ENCODE data around the gene PRKG1.
"Not testable (repeated sequence)": the region's sequence is repeated elsewhere in the genome, so short reads cannot be mapped to it uniquely, and the experiment has no call there.

The PRKG1 gene

GRCh38 chr10:51318399-51319172 lies 244.3 kb downstream of the PRKG1 start:
- no peak for DNase-seq (ENCODE audit: low read depth in 1 of 2, low spot score in 1 of 2)

- DNase-seq (ENCODE audit: low read depth in 1 of 2, low spot score in 1 of 2), result no peak
These were observed 244.8 kb downstream of the PRKG1 start for GRCh38 chr10:51319173-51319435.

- DNase-seq (ENCODE audit: low read depth in 1 of 2, low spot score in 1 of 2), result no peak
These were observed 247.0 kb downstream of the PRKG1 start for GRCh38 chr10:51321300-51321699.

GRCh38 chr10:51321980-51322379 lies 247.7 kb downstream of the PRKG1 start:
- DNase-seq (ENCODE audit: low read depth in 1 of 2, low spot score in 1 of 2), result no peak

GRCh38 chr10:51325649-51326048 lies 251.4 kb downstream of the PRKG1 start:
- DNase-seq (ENCODE audit: low read depth in 1 of 2, low spot score in 1 of 2), result no peak

- no peak for DNase-seq (ENCODE audit: low read depth in 1 of 2, low spot score in 1 of 2)
These were observed 251.9 kb downstream of the PRKG1 start for GRCh38 chr10:51326174-51326573.

- DNase-seq (ENCODE audit: low read depth in 1 of 2, low spot score in 1 of 2), result no peak
These were observed 253.1 kb downstream of the PRKG1 start for GRCh38 chr10:51327432-51327831.

GRCh38 chr10:51340366-51340765 lies 266.1 kb downstream of the PRKG1 start:
- no peak for DNase-seq (ENCODE audit: low read depth in 1 of 2, low spot score in 1 of 2)

- DNase-seq (ENCODE audit: low read depth in 1 of 2, low spot score in 1 of 2), result no peak
These were observed 266.7 kb downstream of the PRKG1 start for GRCh38 chr10:51340845-51341610.

- DNase-seq (ENCODE audit: low read depth in 1 of 2, low spot score in 1 of 2), result not testable (repeated sequence)
These were observed 267.5 kb downstream of the PRKG1 start for GRCh38 chr10:51341745-51342144.

GRCh38 chr10:51342381-51342780 lies 268.1 kb downstream of the PRKG1 start:
- no peak for DNase-seq (ENCODE audit: low read depth in 1 of 2, low spot score in 1 of 2)

- no peak for DNase-seq (ENCODE audit: low read depth in 1 of 2, low spot score in 1 of 2)
These were observed 269.1 kb downstream of the PRKG1 start for GRCh38 chr10:51343391-51343790.

- DNase-seq (ENCODE audit: low read depth in 1 of 2, low spot score in 1 of 2), result no peak
These were observed 270.1 kb downstream of the PRKG1 start for GRCh38 chr10:51344371-51344770.

- DNase-seq (ENCODE audit: low read depth in 1 of 2, low spot score in 1 of 2), result no peak
These were observed 274.3 kb downstream of the PRKG1 start for GRCh38 chr10:51348622-51349021.

GRCh38 chr10:51357170-51357569 lies 282.9 kb downstream of the PRKG1 start:
- no peak for DNase-seq (ENCODE audit: low read depth in 1 of 2, low spot score in 1 of 2)

GRCh38 chr10:51358227-51358626 lies 283.9 kb downstream of the PRKG1 start:
- DNase-seq (ENCODE audit: low read depth in 1 of 2, low spot score in 1 of 2), result no peak

GRCh38 chr10:51363415-51363814 lies 289.1 kb downstream of the PRKG1 start:
- no peak for DNase-seq (ENCODE audit: low read depth in 1 of 2, low spot score in 1 of 2)

GRCh38 chr10:51364674-51365073 lies 290.4 kb downstream of the PRKG1 start:
- no peak for DNase-seq (ENCODE audit: low read depth in 1 of 2, low spot score in 1 of 2)

GRCh38 chr10:51366044-51366443 lies 291.8 kb downstream of the PRKG1 start:
- no peak for DNase-seq (ENCODE audit: low read depth in 1 of 2, low spot score in 1 of 2)

GRCh38 chr10:51367127-51367526 lies 292.8 kb downstream of the PRKG1 start:
- no peak for DNase-seq (ENCODE audit: low read depth in 1 of 2, low spot score in 1 of 2)

- DNase-seq (ENCODE audit: low read depth in 1 of 2, low spot score in 1 of 2), result no peak
These were observed 293.4 kb downstream of the PRKG1 start for GRCh38 chr10:51367694-51368093.

GRCh38 chr10:51368943-51369342 lies 294.7 kb downstream of the PRKG1 start:
- no peak for DNase-seq (ENCODE audit: low read depth in 1 of 2, low spot score in 1 of 2)

- DNase-seq (ENCODE audit: low read depth in 1 of 2, low spot score in 1 of 2), result no peak
These were observed 295.6 kb downstream of the PRKG1 start for GRCh38 chr10:51369903-51370302.

Measured in activated CD4-positive, alpha-beta T cell treated with anti-CD3 and anti-CD28 coated beads, Interleukin-2, amount 50 U/mL, for 24 hours (primary cell).